Ammon's horn (tissue), 1 donor: ENCODE measurements around the gene LRRC8E.
"Not testable (repeated sequence)": the region's sequence is repeated elsewhere in the genome, so short reads cannot be mapped to it uniquely, and the experiment has no call there.

Experiments
- DNase-seq: peaks from one replicate; pipeline ENCODE4 v3.0.0-alpha.2; 2016; ENCODE audit warnings: low spot score

LRRC8E gene

GRCh38 chr19:7908742-7909461 lies 20.6 kb downstream of the LRRC8E start:
- DNase-seq: no peak

GRCh38 chr19:7909471-7910067 lies 21.3 kb downstream of the LRRC8E start:
- DNase-seq: no peak

- no peak for DNase-seq
Observed at GRCh38 chr19:7910321-7911161, 22.2 kb downstream of the LRRC8E start.

- no peak for DNase-seq
Observed at GRCh38 chr19:7911508-7912143, 23.3 kb downstream of the LRRC8E start.

GRCh38 chr19:7912144-7912696 lies 23.9 kb downstream of the LRRC8E start:
- no peak for DNase-seq

GRCh38 chr19:7912697-7913564 lies 24.6 kb downstream of the LRRC8E start:
- DNase-seq: no peak

- no peak for DNase-seq
Observed at GRCh38 chr19:7913652-7914051, 25.3 kb downstream of the LRRC8E start.

GRCh38 chr19:7914099-7914498 lies 25.8 kb downstream of the LRRC8E start:
- no peak for DNase-seq

- peak; percentile 1 for DNase-seq
Observed at GRCh38 chr19:7914598-7915045, 26.3 kb downstream of the LRRC8E start, which contains the start of gene TGFBR3L. Gene TGFBR3L, plus strand, starts transcription at chr19:7914830.

GRCh38 chr19:7915250-7916102 lies 27.2 kb downstream of the LRRC8E start:
- peak; percentile 1 for DNase-seq

- no peak for DNase-seq
Observed at GRCh38 chr19:7916103-7916954, 28.0 kb downstream of the LRRC8E start.

- DNase-seq: no peak
Observed at GRCh38 chr19:7916955-7917266, 28.6 kb downstream of the LRRC8E start.

GRCh38 chr19:7917267-7918061 lies 29.2 kb downstream of the LRRC8E start:
- no peak for DNase-seq

- not testable (repeated sequence) for DNase-seq
Observed at GRCh38 chr19:7918062-7918614, 29.8 kb downstream of the LRRC8E start.

- no peak for DNase-seq
Observed at GRCh38 chr19:7918615-7919421, 30.5 kb downstream of the LRRC8E start.

- peak; percentile 86 for DNase-seq
Observed at GRCh38 chr19:7919610-7920518, 31.6 kb downstream of the LRRC8E start, which contains the start of gene SNAPC2. Gene SNAPC2, plus strand, starts transcription at chr19:7920338. Its CDS starts 29 bp downstream, at chr19:7920367.
